Activated naive CD4-positive, alpha-beta T cell treated with anti-CD3 and anti-CD28 coated beads, Interleukin-2, amount 50 U/mL, for 16 hours (primary cell): ENCODE measurements around the gene SCAPER.
A peak's percentile ranks its signal among the peaks of the same experiment; 100 is the strongest.
"Not testable (repeated sequence)": the region's sequence is repeated elsewhere in the genome, so short reads cannot be mapped to it uniquely, and the experiment has no call there.

ENCODE experiments used
- DNase-seq: peaks from one replicate; pipeline ENCODE4 v3.0.0-alpha.2; 2020

SCAPER gene

GRCh38 chr15:76335307-76336253, 569.6 kb downstream of the SCAPER start:
- no peak for DNase-seq

- no peak for DNase-seq
Observed at GRCh38 chr15:76334438-76335306, 570.5 kb downstream of the SCAPER start.

GRCh38 chr15:76333720-76334437, 571.3 kb downstream of the SCAPER start:
- no peak for DNase-seq

GRCh38 chr15:76333309-76333708, 571.8 kb downstream of the SCAPER start:
- no peak for DNase-seq

- no peak for DNase-seq
Observed at GRCh38 chr15:76332796-76333195, 572.3 kb downstream of the SCAPER start.

GRCh38 chr15:76330080-76330680, 575.0 kb downstream of the SCAPER start:
- no peak for DNase-seq

GRCh38 chr15:76328958-76329357, 576.2 kb downstream of the SCAPER start:
- no peak for DNase-seq

GRCh38 chr15:76328106-76328696, 576.9 kb downstream of the SCAPER start:
- no peak for DNase-seq

- no peak for DNase-seq
Observed at GRCh38 chr15:76327191-76328105, 577.7 kb downstream of the SCAPER start.

GRCh38 chr15:76325704-76326103, 579.4 kb downstream of the SCAPER start:
- DNase-seq = no peak

- no peak for DNase-seq
Observed at GRCh38 chr15:76324066-76324465, 581.1 kb downstream of the SCAPER start.

- no peak for DNase-seq
Observed at GRCh38 chr15:76321602-76322001, 583.5 kb downstream of the SCAPER start.

- DNase-seq = no peak
Observed at GRCh38 chr15:76321171-76321570, 584.0 kb downstream of the SCAPER start.

- no peak for DNase-seq
Observed at GRCh38 chr15:76320012-76320411, 585.1 kb downstream of the SCAPER start.

- DNase-seq = no peak
Observed at GRCh38 chr15:76313731-76314130, 591.4 kb downstream of the SCAPER start.

- not testable (repeated sequence) for DNase-seq
Observed at GRCh38 chr15:76313175-76313567, 592.0 kb downstream of the SCAPER start.

GRCh38 chr15:76312540-76313174, 592.5 kb downstream of the SCAPER start:
- no peak for DNase-seq

GRCh38 chr15:76311100-76311953, 593.8 kb downstream of the SCAPER start, which contains the start of gene ETFA:
TSS of gene ETFA (minus strand) at chr15:76311469. CDS start at chr15:76311388, 81 bp downstream.
- DNase-seq = peak; percentile 90

- no peak for DNase-seq
Observed at GRCh38 chr15:76310475-76311099, 594.6 kb downstream of the SCAPER start.
